Measurements from ENCODE around the gene AXIN2.
"Not testable (repeated sequence)": the region's sequence is repeated elsewhere in the genome, so short reads cannot be mapped to it uniquely, and the experiment has no call there.

AXIN2 gene

DNA sequence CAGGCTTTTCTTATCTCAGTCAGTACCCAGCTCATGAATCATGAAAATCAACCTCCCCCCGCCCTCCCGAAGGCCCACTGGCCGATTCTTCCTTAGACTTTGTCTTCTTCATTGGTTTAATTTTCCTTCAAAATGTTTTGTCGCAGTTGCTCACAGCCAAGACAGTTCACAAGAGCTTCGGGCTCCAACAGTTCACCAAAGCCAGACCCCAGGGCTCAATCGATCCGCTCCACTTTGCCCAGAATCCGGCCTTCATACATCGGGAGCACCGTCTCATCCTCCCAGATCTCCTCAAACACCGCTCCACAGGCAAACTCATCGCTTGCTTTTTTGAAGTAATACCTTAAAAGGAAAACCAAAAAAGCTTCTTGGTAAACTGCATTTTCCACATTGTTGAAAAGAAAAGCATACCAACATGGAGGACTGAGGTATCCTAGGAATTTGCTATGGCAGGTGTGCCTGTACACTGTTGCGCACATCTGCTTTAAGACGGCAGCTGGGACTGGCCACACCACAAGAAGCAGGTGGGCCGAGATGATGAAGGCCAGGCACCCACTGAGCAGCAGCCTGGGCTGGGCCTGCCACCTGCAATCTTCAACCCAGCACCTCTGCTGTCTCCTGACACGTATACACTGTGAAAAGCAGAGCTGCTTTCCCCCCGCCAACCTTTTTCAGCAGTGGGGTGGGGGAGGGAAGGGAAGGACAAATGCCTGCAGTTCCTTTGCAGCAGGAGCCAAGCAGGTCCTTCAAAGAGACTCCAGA lies 31.5 kb downstream of the AXIN2 start:
- Histone ChIP-seq H3K4me3 (ENCODE audit: low read length) (no peak overlapping the region), H3K36me3 (ENCODE audit: control insufficient read depth, insufficient read depth, low read length) (peaks cover 3% of the 10 kb centered on the region), H3K9ac (ENCODE audit: low read length) (no peak overlapping the region), H3K27me3 (ENCODE audit: control insufficient read depth, insufficient read depth, low read length) (no peaks in the 10 kb centered on the region), H3K9me3 (ENCODE audit: control insufficient read depth, low read length) (no peaks in the 10 kb centered on the region), H3K4me1 (ENCODE audit: control insufficient read depth, insufficient read depth, low read length) (peaks cover 21% of the 10 kb centered on the region)

DNA sequence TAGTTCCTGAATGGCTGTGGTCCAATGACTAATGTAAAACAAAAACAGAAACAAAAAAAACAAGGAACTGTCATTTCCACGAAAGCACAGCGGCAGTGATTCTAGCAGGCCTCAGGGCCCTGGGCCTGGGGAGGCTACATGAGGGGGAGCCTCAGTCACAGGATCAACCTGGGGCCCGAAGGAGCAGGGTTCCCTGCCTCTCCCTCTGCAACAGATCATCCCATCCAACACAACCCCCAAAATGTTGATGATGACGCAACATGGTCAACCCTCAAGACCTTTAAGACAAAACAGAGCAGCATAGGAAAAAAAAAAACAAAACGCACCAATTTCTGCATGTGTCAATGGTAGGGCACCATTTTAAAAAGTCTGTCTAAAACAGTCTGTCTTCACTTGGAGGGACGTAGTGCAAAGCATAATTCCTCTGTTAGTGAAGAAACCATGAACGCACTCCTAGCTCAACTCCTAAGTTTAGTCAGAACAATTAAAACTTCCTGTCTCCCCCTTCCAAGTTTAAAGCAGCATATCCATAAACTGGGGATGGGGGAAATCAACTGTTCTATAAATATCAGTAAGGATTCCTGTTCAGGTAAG lies 32.3 kb downstream of the AXIN2 start:
- Histone ChIP-seq H3K27me3 (ENCODE audit: control insufficient read depth, insufficient read depth, low read length) (no peaks in the 10 kb centered on the region), H3K9ac (ENCODE audit: low read length) (no peak overlapping the region), H3K36me3 (ENCODE audit: control insufficient read depth, insufficient read depth, low read length) (peaks cover 3% of the 10 kb centered on the region), H3K4me1 (ENCODE audit: control insufficient read depth, insufficient read depth, low read length) (peaks cover 21% of the 10 kb centered on the region), H3K9me3 (ENCODE audit: control insufficient read depth, low read length) (no peaks in the 10 kb centered on the region), H3K4me3 (ENCODE audit: low read length) (no peak overlapping the region)

DNA sequence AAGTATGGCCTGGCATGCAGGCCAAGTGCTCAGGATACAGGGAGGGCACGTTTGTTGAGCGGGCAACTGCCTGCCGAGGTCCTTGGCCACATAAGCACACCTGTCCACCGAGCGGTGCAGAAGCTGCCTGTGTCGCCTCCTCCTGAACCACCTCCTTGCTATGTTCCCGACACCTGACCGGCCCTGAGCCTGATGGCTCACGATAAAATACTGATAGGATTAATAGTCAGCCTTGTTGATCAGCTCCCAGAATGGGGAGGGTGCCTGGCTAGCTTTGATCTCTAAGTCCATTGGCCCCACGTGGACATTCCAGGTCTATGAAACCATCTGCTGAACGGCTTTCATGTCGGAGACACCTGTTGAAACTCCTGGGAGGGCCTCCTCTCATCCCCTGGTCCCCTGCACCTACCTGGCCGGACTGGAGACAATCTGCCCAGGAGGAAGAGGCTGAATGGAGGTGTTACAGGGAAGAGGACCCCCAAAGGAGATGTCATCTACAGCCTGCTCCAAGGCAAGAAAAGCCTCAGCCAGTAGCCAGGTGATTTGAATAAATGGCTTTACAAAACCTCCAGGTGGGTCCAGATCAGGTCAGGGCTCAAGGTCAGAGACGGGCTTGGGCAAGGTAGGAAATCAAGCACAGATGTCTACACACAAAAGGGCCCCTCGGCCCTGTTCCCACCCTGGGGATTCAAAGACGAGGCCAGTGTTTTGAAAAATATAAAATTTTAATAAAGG lies 33.4 kb downstream of the AXIN2 start:
- H3K27me3 ChIP-seq (ENCODE audit: control insufficient read depth, insufficient read depth, low read length), result no peaks in the 10 kb centered on the region
- H3K9me3 ChIP-seq (ENCODE audit: control insufficient read depth, low read length), result no peaks in the 10 kb centered on the region
- no peak overlapping the region for H3K4me3 ChIP-seq (ENCODE audit: low read length)
- H3K9ac ChIP-seq (ENCODE audit: low read length), result no peak overlapping the region
- peaks cover under 1% of the 10 kb centered on the region for H3K36me3 ChIP-seq (ENCODE audit: control insufficient read depth, insufficient read depth, low read length)
- H3K4me1 ChIP-seq (ENCODE audit: control insufficient read depth, insufficient read depth, low read length), result peaks cover 18% of the 10 kb centered on the region

DNA sequence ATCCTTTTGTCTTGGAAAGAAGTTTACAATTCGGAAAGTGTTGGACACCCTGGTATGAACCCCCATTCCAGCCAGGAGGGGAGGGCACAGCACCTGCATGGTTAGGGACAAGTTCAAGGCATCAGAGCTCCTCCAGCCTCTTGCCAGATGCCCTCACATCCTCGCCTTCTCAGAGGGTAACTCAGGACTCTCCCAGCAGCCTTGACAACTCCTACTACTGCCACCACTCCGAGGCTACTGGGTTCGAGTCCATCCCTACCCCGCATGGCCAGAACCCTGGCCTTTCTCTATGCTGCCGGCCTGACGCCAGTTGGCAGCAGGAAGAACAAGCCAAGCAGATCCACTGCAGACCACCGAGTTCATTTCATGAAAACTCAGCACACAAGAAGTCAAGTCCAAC lies 34.1 kb downstream of the AXIN2 start:
- Histone ChIP-seq H3K9ac (ENCODE audit: low read length) (no peak overlapping the region), H3K4me1 (ENCODE audit: control insufficient read depth, insufficient read depth, low read length) (peaks cover 12% of the 10 kb centered on the region), H3K36me3 (ENCODE audit: control insufficient read depth, insufficient read depth, low read length) (no peaks in the 10 kb centered on the region), H3K4me3 (ENCODE audit: low read length) (no peak overlapping the region), H3K27me3 (ENCODE audit: control insufficient read depth, insufficient read depth, low read length) (no peaks in the 10 kb centered on the region), H3K9me3 (ENCODE audit: control insufficient read depth, low read length) (no peaks in the 10 kb centered on the region)

DNA sequence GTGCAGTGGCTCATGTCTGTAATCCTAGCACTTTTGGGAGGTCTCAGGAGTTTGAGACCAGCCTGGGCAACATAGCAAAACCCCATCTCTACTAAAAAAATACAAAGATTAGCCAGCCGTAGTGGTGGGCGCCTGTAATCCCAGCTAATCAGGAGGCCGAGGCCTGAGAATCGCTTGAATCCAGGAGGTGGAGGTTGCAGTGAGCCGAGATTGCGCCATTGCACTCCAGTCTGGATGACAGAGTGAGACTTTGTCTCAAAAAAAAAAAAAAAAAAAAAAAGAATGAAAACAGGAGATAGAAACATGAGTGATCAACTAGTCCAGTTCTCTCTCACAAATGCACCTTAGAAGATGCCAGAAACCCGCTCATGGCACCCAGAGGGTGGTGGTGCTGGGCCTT lies 34.6 kb downstream of the AXIN2 start:
- H3K4me1 ChIP-seq (ENCODE audit: control insufficient read depth, insufficient read depth, low read length); H3K27me3 ChIP-seq (ENCODE audit: control insufficient read depth, insufficient read depth, low read length); H3K9me3 ChIP-seq (ENCODE audit: control insufficient read depth, low read length); H3K4me3 ChIP-seq (ENCODE audit: low read length); H3K36me3 ChIP-seq (ENCODE audit: control insufficient read depth, insufficient read depth, low read length); H3K9ac ChIP-seq (ENCODE audit: low read length): not testable (repeated sequence)

DNA sequence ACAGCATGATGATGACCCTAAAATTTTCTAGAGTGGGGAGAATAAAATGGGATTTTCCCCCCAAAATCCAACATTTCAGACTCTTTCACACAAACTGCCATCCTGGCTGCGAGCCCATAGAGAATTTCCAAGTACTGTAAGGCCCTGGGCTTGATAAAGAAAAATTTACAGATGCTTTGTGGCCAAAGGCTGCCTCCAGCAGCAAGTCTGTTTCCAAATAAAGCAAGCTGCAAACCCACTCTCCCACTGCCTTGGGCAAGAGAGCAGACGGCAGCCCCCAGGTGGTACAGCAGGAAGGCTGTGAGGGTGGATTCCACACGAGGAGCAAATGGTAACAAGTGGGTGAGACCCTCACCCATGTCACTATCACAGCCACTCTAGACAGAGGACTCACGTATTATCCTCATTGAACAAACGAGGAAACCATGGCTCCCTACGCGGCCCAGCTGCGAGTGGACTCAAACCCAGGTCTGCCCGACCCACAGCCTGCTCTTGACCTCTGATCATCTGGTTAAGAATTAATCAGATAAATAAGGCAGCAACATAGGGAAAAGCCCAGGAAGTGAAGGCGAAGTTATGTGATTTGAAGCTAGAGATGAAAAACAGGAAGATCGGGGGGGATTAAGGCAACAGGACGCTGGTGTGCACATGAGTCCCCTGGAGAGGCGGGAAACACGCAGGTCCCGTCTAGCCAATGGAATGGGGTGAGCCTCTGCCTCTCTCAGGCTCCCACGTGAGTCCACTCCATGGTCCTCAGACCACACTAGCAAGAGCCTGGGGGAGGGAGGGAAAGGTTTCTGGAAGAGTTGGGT lies 37.4 kb downstream of the AXIN2 start:
- H3K4me1 ChIP-seq (ENCODE audit: control insufficient read depth, insufficient read depth, low read length), result no peaks in the 10 kb centered on the region
- no peak overlapping the region for H3K9ac ChIP-seq (ENCODE audit: low read length)
- H3K4me3 ChIP-seq (ENCODE audit: low read length), result no peak overlapping the region
- no peaks in the 10 kb centered on the region for H3K36me3 ChIP-seq (ENCODE audit: control insufficient read depth, insufficient read depth, low read length)
- H3K9me3 ChIP-seq (ENCODE audit: control insufficient read depth, low read length), result no peaks in the 10 kb centered on the region
- no peaks in the 10 kb centered on the region for H3K27me3 ChIP-seq (ENCODE audit: control insufficient read depth, insufficient read depth, low read length)

DNA sequence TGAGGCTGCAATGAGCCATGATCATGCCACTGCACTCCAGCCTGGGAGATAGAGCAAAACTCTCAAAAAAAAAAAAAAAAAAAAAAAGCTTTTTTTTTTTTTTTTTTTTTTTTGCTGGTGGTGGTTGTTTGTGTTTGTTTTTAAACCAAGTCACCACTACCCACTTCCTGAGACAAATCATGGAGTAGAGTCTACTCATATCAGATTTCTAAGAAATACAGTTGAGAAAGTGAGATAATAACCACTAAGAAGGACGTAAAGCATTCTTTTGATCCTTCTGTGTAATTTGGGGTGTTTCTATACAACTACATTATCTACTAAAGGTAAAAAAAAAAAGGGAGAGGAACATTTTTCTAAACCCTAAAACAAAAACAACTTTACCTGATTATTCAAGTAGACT lies 38.0 kb downstream of the AXIN2 start:
- H3K9ac ChIP-seq (ENCODE audit: low read length), result no peak overlapping the region
- no peaks in the 10 kb centered on the region for H3K36me3 ChIP-seq (ENCODE audit: control insufficient read depth, insufficient read depth, low read length)
- no peaks in the 10 kb centered on the region for H3K4me1 ChIP-seq (ENCODE audit: control insufficient read depth, insufficient read depth, low read length)
- no peaks in the 10 kb centered on the region for H3K27me3 ChIP-seq (ENCODE audit: control insufficient read depth, insufficient read depth, low read length)
- H3K4me3 ChIP-seq (ENCODE audit: low read length), result no peak overlapping the region
- H3K9me3 ChIP-seq (ENCODE audit: control insufficient read depth, low read length), result no peaks in the 10 kb centered on the region

DNA sequence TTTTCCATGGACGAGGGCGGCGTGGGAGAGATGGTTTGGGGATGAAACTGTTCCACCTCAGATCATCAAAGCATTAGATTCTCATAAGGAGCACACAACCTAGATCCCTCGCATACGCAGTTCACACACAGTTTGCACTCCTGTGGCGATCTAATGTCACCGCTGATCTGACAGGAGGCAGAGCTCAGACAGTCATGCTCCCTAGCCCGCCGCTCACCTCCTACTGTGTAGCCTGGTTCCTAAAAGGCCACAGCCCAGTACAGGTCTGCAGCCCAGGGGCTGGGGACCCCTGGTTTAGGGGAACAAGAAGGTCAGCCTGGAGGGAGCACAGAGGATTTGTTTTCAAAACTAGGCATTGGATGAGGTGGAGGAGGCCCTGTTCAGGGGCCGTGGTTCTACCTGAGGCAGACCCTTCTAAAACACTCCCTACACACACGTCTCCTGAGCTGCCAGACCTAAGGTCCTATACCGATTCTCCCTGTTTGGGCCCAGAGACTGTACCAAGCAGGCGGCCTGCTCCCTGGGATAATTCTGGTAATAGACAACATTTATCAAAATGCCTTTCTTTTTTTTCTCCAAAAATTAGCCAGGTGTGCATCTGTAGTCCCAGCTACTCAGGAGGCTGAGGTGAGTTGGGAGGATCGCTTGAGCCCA lies 38.6 kb downstream of the AXIN2 start:
- no peak overlapping the region for H3K9ac ChIP-seq (ENCODE audit: low read length)
- no peaks in the 10 kb centered on the region for H3K4me1 ChIP-seq (ENCODE audit: control insufficient read depth, insufficient read depth, low read length)
- no peak overlapping the region for H3K4me3 ChIP-seq (ENCODE audit: low read length)
- no peaks in the 10 kb centered on the region for H3K9me3 ChIP-seq (ENCODE audit: control insufficient read depth, low read length)
- no peaks in the 10 kb centered on the region for H3K27me3 ChIP-seq (ENCODE audit: control insufficient read depth, insufficient read depth, low read length)
- no peaks in the 10 kb centered on the region for H3K36me3 ChIP-seq (ENCODE audit: control insufficient read depth, insufficient read depth, low read length)

DNA sequence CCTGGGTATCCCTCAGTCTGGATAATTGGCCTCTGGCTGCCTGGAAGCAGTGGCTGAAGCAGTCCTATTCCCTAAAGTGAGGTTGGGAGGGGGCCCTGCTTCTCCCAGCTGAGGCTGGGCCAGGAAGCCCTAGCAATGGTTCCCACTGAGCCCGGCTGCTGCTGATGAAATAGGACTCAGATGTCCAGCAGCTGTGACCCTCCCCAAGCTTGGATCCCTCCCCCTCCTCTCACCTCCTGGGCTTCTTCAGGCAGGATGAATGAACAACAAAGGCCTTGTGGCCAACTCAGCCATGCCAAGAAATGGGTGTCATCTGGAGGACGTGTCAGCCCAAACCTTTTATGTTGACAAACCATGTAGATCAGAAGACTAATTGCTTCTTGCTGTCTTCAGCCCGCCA lies 42.0 kb downstream of the AXIN2 start:
- Histone ChIP-seq H3K4me3 (ENCODE audit: low read length) (no peak overlapping the region), H3K36me3 (ENCODE audit: control insufficient read depth, insufficient read depth, low read length) (no peaks in the 10 kb centered on the region), H3K9ac (ENCODE audit: low read length) (no peak overlapping the region), H3K9me3 (ENCODE audit: control insufficient read depth, low read length) (no peaks in the 10 kb centered on the region), H3K4me1 (ENCODE audit: control insufficient read depth, insufficient read depth, low read length) (peaks cover 11% of the 10 kb centered on the region), H3K27me3 (ENCODE audit: control insufficient read depth, insufficient read depth, low read length) (no peaks in the 10 kb centered on the region)

DNA sequence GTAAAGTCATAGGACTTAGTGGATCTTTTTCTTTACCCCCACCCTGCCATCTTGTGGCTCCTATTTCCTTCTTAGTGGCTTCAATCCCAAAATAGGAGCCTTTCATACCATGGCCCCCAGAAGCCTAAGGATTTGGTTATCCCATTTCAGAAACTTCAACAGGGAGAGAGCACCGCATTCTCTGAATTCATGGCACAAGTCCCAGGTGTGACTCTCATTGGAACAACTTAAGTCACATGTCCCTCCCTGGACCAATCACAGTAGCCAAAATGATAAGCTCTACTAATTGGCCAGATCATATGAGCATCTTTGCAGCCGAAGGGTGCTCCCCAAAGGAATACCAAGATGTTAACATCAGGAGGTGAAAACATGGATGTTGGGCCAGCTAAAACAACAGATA lies 43.2 kb downstream of the AXIN2 start:
- H3K36me3 ChIP-seq (ENCODE audit: control insufficient read depth, insufficient read depth, low read length), result no peaks in the 10 kb centered on the region
- H3K4me3 ChIP-seq (ENCODE audit: low read length), result no peak overlapping the region
- H3K9ac ChIP-seq (ENCODE audit: low read length), result no peak overlapping the region
- H3K9me3 ChIP-seq (ENCODE audit: control insufficient read depth, low read length), result no peaks in the 10 kb centered on the region
- H3K27me3 ChIP-seq (ENCODE audit: control insufficient read depth, insufficient read depth, low read length), result no peaks in the 10 kb centered on the region
- H3K4me1 ChIP-seq (ENCODE audit: control insufficient read depth, insufficient read depth, low read length), result peaks cover 11% of the 10 kb centered on the region

DNA sequence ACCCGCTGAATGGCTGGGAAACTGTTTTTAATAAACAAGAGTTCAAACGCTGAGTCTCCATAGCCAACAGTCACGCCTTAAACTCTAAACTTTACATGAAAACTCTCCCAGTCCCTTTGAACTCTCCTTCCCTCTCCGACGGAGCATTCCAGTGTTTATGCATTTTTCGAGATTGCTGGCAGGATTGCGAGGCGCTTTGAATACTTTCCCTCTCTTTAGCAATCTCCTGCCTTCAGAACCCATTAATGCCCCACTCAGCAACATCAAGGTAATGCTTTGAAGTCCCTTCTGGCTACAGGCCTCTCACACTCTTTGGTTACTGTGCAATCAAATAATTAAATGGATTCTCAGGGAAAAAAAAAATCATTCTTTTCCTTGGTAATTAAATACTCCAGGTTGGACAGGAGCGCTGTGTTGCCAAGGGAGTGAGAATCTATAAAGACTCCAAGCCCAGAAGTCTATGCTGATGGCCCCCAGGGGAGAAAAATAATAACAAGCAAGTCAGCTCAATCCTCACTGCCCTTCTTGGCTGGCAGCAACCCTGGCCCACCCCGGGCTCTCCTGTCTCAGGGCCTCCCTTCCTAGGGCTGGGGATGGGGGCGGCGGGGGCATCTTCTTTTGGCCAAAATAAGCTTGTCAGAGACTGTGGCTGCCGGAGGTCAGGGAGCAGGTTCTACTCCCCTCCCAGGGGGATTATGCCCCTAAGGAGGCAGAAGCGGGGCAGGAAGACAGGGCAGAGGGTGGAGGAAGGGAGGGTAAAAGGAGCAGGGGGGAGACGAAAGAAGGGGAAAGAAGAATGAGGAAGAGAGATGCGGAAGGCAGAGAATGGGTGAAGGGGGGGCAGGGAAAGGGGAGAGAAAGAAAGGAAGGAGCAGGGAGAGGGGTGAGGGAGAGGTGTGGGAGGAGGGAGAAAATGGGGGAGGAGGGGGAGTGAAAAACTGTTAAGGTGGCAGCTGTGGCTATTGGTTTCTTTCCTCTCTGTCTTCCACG lies 45.2 kb downstream of the AXIN2 start:
- Histone ChIP-seq H3K36me3 (ENCODE audit: control insufficient read depth, insufficient read depth, low read length) (no peaks in the 10 kb centered on the region), H3K9me3 (ENCODE audit: control insufficient read depth, low read length) (no peaks in the 10 kb centered on the region), H3K4me1 (ENCODE audit: control insufficient read depth, insufficient read depth, low read length) (peaks cover 11% of the 10 kb centered on the region), H3K9ac (ENCODE audit: low read length) (no peak overlapping the region), H3K27me3 (ENCODE audit: control insufficient read depth, insufficient read depth, low read length) (no peaks in the 10 kb centered on the region), H3K4me3 (ENCODE audit: low read length) (no peak overlapping the region)

Data from mucosa of stomach (tissue), 1 donor.